Gastrocnemius medialis (tissue), 4 donors: ENCODE measurements around the gene HBZ. TPM values are rescaled to one million over a fixed set of nuclear protein-coding genes. Genes with fewer than 3 reads are reported as not detected.
"Not testable (repeated sequence)": the region's sequence is repeated elsewhere in the genome, so short reads cannot be mapped to it uniquely, and the experiment has no call there.

Source experiments
- ATAC-seq, 2 donors: fragments of 150-250 bp; one replicate each; pipeline ENCODE4 v1.9.1; 2016
- DNase-seq, 2 donors: peaks; one replicate each; pipeline ENCODE4 v3.0.0-alpha.2; 2019
- H3K27ac ChIP-seq, 4 donors: fragments of 200-600 bp; sonication (generic); 1 replicate in 1 of 4; 2 replicates in 3 of 4; pipeline ENCODE4 v1.5.1; 2016 to 2018; ENCODE audit warnings: mild to moderate bottlenecking in 2 of 4, moderate library complexity in 1 of 4
- H3K27me3 ChIP-seq, 3 donors: fragments of 200-600 bp; sonication (generic) in 2 of 3; 1 replicate in 1 of 3; 2 replicates in 2 of 3; pipeline versions ENCODE4 v1.5.1 to v1.6.0; 2016 to 2019; ENCODE audit warnings: mild to moderate bottlenecking in 1 of 3, moderate library complexity in 1 of 3
- H3K36me3 ChIP-seq, 2 donors: fragments of 200-600 bp; sonication (generic) in 1 of 2; one replicate each; pipeline ENCODE4 v1.5.1; 2017 to 2018
- H3K4me1 ChIP-seq, 2 donors: fragments of 200-600 bp; sonication (generic) in 1 of 2; one replicate each; pipeline ENCODE4 v1.5.1; 2016 to 2017; ENCODE audit warnings: mild to moderate bottlenecking in 2 of 2
- H3K4me3 ChIP-seq, 4 donors: fragments of 200-600 bp; sonication (generic) in 3 of 4; 1 replicate in 1 of 4; 2 replicates in 3 of 4; pipeline ENCODE4 v1.5.1; 2016 to 2019; ENCODE audit warnings: mild to moderate bottlenecking in 2 of 4
- H3K9me3 ChIP-seq, 3 donors: fragments of 200-600 bp; sonication (generic) in 2 of 3; 1 replicate in 1 of 3; 2 replicates in 2 of 3; pipeline ENCODE4 v1.5.1; 2016 to 2019
- POLR2A ChIP-seq, 2 donors: fragments of 450-650 bp; IDR thresholded peaks; one replicate each; pipeline ENCODE4 v1.6.1; 2017; ENCODE audit warnings: antibody characterized with exemption in 2 of 2, mild to moderate bottlenecking in 2 of 2, moderate library complexity in 2 of 2
- in situ Hi-C, 4 donors: fragments of 200-750 bp; cut with MboI; loops; one replicate each; pipeline versions ENCODE4 v1.15.0 to v1.8.0; 2017; ENCODE audit warnings: low sequenced_read_pairs in 4 of 4
- intact Hi-C: fragments of 100-400 bp; cut with DNase I; formaldehyde crosslinking; loops from one replicate; pipeline ENCODE4 v1.15.1; 2023; ENCODE audit warnings: low total_unique reads
- total RNA-seq, 4 donors: library from RNA; depleted of rRNA; stranded (reverse); fragments of >200 nt; gene quantifications; one replicate each; pipeline versions ENCODE4 v1.1.0 to v1.2.3, GENCODE V29; 2016
- TF ChIP-seq, protein P1 (sequence below), 5 experiments: fragments of 450-650 bp in 3 of 5; fragments of 200-600 bp in 2 of 5; sonication (generic) in 2 of 5; IDR thresholded peaks in 4 of 5; conservative IDR thresholded peaks in 1 of 5; 1 replicate in 4 of 5; 2 replicates in 1 of 5; pipeline ENCODE4 v1.5.1; 2016 to 2019; ENCODE audit warnings: antibody characterized with exemption in 5 of 5, mild to moderate bottlenecking in 3 of 5, moderate library complexity in 3 of 5

The HBZ gene
- total RNA-seq, 4 donors from 2014 or later, result not detected

DNA sequence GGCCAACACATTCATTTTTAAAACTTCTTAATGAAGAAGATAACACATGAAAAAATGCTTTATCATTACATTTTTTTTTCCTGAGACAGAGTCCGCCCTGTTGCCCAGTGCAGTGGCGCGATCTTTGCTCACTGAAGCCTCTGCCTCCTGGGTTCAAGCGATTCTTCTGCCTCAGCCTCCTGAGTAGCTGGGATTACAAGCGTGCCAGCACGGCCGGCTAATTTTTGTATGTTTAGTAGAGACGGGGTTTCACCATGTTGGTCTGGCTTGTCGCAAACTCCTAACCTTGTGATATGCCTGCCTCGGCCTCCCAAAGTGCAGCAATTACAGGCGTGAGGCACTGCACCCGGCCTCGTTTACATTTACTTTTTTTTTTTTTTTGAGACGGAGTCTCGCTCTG is 41.0 kb downstream of the HBZ start:
- no peak for DNase-seq
- Histone ChIP-seq H3K9me3 (no peaks in the 10 kb centered on the region), H3K27me3 (no peaks in the 10 kb centered on the region), H3K36me3 (peaks cover 13 to 99% of the 10 kb centered on the region in 2 donors), H3K27ac (no peak overlapping the region), H3K4me3 (no peak overlapping the region), H3K4me1 (no peaks in the 10 kb centered on the region)
- ATAC-seq, result no peak
- intact Hi-C loops, result no loop called here
- TF ChIP-seq, protein P1, sequence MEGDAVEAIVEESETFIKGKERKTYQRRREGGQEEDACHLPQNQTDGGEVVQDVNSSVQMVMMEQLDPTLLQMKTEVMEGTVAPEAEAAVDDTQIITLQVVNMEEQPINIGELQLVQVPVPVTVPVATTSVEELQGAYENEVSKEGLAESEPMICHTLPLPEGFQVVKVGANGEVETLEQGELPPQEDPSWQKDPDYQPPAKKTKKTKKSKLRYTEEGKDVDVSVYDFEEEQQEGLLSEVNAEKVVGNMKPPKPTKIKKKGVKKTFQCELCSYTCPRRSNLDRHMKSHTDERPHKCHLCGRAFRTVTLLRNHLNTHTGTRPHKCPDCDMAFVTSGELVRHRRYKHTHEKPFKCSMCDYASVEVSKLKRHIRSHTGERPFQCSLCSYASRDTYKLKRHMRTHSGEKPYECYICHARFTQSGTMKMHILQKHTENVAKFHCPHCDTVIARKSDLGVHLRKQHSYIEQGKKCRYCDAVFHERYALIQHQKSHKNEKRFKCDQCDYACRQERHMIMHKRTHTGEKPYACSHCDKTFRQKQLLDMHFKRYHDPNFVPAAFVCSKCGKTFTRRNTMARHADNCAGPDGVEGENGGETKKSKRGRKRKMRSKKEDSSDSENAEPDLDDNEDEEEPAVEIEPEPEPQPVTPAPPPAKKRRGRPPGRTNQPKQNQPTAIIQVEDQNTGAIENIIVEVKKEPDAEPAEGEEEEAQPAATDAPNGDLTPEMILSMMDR (IDR thresholded peaks at IDR 0.05 in 4 of 5, conservative IDR thresholded peaks at IDR 0.05 in 1 of 5), result no peak
- TF ChIP-seq POLR2A (IDR thresholded peaks at IDR 0.05), result no peak
- in situ Hi-C loops, result no loop called here

DNA sequence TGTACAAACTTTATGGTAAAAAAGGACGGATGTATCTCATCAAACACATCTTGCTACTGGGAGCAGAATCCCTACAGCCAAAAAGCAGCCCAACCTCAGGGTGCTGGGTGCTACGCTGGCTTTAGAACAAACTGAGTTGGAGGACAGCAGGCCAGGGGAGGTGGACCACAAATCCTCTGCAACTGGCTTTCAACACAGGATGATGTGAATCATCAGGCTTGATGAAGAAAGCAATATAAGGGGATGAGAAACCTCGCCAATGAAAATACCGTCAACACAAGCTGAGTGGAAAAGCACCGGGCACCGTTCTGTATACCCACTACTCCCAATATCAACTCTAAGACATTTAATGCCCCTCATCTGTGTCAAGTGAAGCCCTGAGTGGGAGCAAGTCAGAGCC is 42.1 kb downstream of the HBZ start:
- Histone ChIP-seq H3K4me1 (no peaks in the 10 kb centered on the region), H3K9me3 (no peaks in the 10 kb centered on the region), H3K4me3 (no peak overlapping the region), H3K27me3 (no peaks in the 10 kb centered on the region), H3K36me3 (peaks cover 8 to 98% of the 10 kb centered on the region in 2 donors), H3K27ac (no peak overlapping the region)
- intact Hi-C loops (no loop called here), in situ Hi-C loops (no loop called here)
- TF ChIP-seq, protein P1 (IDR thresholded peaks at IDR 0.05 in 4 of 5, conservative IDR thresholded peaks at IDR 0.05 in 1 of 5), result no peak
- TF ChIP-seq POLR2A (IDR thresholded peaks at IDR 0.05), result no peak
- DNase-seq, result no peak
- no peak for ATAC-seq

DNA sequence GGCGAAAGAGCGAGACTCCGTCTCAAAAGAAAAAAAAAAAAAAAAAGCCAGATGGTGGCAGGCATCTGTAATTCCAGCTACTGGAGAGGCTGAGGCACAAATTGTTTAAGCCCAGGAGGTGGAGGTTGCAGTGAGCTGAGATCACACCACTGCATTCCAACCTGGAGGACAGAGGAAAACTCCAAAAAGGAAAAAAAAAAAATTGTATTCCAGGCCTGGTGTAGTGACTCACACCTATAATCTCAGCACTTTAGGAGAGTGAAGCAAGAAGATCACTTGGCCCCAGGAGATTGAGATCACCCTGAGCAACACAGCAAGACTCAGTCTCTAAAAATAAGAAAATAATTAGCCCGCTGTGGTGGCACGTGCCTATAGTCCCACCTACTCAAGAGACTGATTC is 47.9 kb downstream of the HBZ start:
- intact Hi-C loops, result no loop called here
- ATAC-seq, result no peak
- H3K27ac ChIP-seq, result no peak overlapping the region
- no peak for DNase-seq
- H3K27me3 ChIP-seq, result no peaks in the 10 kb centered on the region
- H3K4me3 ChIP-seq, result no peak overlapping the region
- TF ChIP-seq, protein P1 (IDR thresholded peaks at IDR 0.05 in 4 of 5, conservative IDR thresholded peaks at IDR 0.05 in 1 of 5), result no peak
- TF ChIP-seq POLR2A (IDR thresholded peaks at IDR 0.05), result no peak
- H3K36me3 ChIP-seq, result peaks cover 0 to 78% of the 10 kb centered on the region in 2 donors
- no peaks in the 10 kb centered on the region for H3K4me1 ChIP-seq
- H3K9me3 ChIP-seq, result no peaks in the 10 kb centered on the region
- in situ Hi-C loops, result no loop called here

GRCh38 chr16:203246-203645 is 50.8 kb downstream of the HBZ start:
- no peaks in the 10 kb centered on the region for H3K27me3 ChIP-seq
- ATAC-seq (peak in 1 of 2 donors; percentile 72), DNase-seq (no peak)
- in situ Hi-C loops, result no loop called here
- TF ChIP-seq POLR2A (IDR thresholded peaks at IDR 0.05), result no peak
- TF ChIP-seq, protein P1 (IDR thresholded peaks at IDR 0.05 in 4 of 5, conservative IDR thresholded peaks at IDR 0.05 in 1 of 5), result no peak
- no peak overlapping the region for H3K4me3 ChIP-seq
- H3K27ac ChIP-seq, result no peak overlapping the region
- intact Hi-C loops, result no loop called here
- H3K36me3 ChIP-seq, result peaks cover 0 to 77% of the 10 kb centered on the region in 2 donors
- no peaks in the 10 kb centered on the region for H3K9me3 ChIP-seq
- H3K4me1 ChIP-seq, result peaks cover 0 to 6% of the 10 kb centered on the region in 2 donors

DNA sequence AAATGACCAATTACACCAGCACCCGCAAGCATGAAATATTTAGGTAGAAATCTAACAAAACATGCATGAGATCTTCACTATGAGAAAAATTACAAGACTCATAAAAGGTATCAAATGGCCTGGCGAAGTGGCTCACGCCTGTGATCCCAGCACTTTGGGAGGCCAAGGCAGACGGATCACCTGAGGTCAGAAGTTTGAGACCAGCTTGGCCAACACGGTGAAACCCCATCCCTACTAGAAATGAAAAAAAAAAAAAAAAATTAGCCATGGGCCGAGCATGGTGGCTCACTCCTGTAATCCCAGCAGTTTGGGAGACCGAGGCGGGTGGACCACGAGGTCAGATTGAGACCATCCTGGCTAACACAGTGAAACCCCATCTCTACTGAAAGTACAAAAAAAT is 51.6 kb downstream of the HBZ start:
- H3K27me3 ChIP-seq, H3K9me3 ChIP-seq, H3K4me3 ChIP-seq, intact Hi-C loops, DNase-seq, in situ Hi-C loops, ATAC-seq, H3K4me1 ChIP-seq, H3K27ac ChIP-seq: not testable (repeated sequence)
- H3K36me3 ChIP-seq, result peaks cover 0 to 75% of the 10 kb centered on the region in 2 donors

Other genes starting within 250 kb of the HBZ start
- gene POLR3K, start 99.0 kb upstream of the HBZ start, total RNA-seq, result 1 to 10 TPM; 2.2 to 3.7 (median 2.9) TPM
- 10 to 100 TPM; 42.8 to 77.6 (median 69.7) TPM for gene SNRNP25, start 98.8 kb upstream of the HBZ start, total RNA-seq
- gene RHBDF1, start 80.0 kb upstream of the HBZ start, total RNA-seq, result 10 to 100 TPM in 1 of 4 donors, 1 to 10 TPM in 3; 5.6 to 22.6 (median 9.1) TPM
- 100 to 1,000 TPM in 1 of 4 donors, 10 to 100 TPM in 3; 75.0 to 124 (median 83.0) TPM for gene MPG, start 74.4 kb upstream of the HBZ start, total RNA-seq
- gene NPRL3, start 14.0 kb upstream of the HBZ start, total RNA-seq, result 10 to 100 TPM; 12.4 to 24.1 (median 19.4) TPM
- not detected for gene HBM, start 13.3 kb downstream of the HBZ start, total RNA-seq
- gene HBA2, start 20.2 kb downstream of the HBZ start, total RNA-seq, result 100 to 1,000 TPM in 2 of 4 donors, 10 to 100 TPM in 1, 1 to 10 TPM in 1; 2.5 to 258 (median 108) TPM
- gene HBA1, start 24.0 kb downstream of the HBZ start, total RNA-seq, result 100 to 1,000 TPM in 1 of 4 donors, 10 to 100 TPM in 2, not detected in 1; 12.3 to 172 (median 49.7) TPM
- not detected for gene HBQ1, start 27.8 kb downstream of the HBZ start, total RNA-seq
- 10 to 100 TPM; 18.4 to 53.5 (median 31.1) TPM for gene LUC7L, start 76.8 kb downstream of the HBZ start, total RNA-seq
- gene FAM234A, start 82.2 kb downstream of the HBZ start, total RNA-seq, result 100 to 1,000 TPM in 3 of 4 donors, 10 to 100 TPM in 1; 85.2 to 288 (median 251) TPM
- 1 to 10 TPM; 1.2 to 2.2 (median 1.6) TPM for gene RGS11, start 123.3 kb downstream of the HBZ start, total RNA-seq
- gene ARHGDIG, start 127.9 kb downstream of the HBZ start, total RNA-seq, result 1 to 10 TPM in 3 of 4 donors, not detected in 1; 1.4 to 3.5 (median 1.8) TPM
- gene PDIA2, start 130.5 kb downstream of the HBZ start, total RNA-seq, result 1 to 10 TPM in 1 of 4 donors, not detected in 3; 2.2 TPM
- gene AXIN1, start 200.1 kb downstream of the HBZ start, total RNA-seq, result 10 to 100 TPM; 27.1 to 41.9 (median 32.7) TPM
- 100 to 1,000 TPM in 1 of 4 donors, 10 to 100 TPM in 3; 72.8 to 122 (median 87.4) TPM for gene MRPL28, start 217.9 kb downstream of the HBZ start, total RNA-seq
- 10 to 100 TPM; 31.5 to 63.3 (median 50.8) TPM for gene PGAP6, start 229.3 kb downstream of the HBZ start, total RNA-seq
- 10 to 100 TPM; 11.6 to 19.3 (median 16.3) TPM for gene NME4, start 244.6 kb downstream of the HBZ start, total RNA-seq
- gene DECR2, start 249.2 kb downstream of the HBZ start, total RNA-seq, result 10 to 100 TPM; 17.0 to 23.3 (median 18.8) TPM